Keratinocyte (primary cell): ENCODE data around the gene HERC3.

Experiments
- CTCF ChIP-seq, 3 experiments: IDR thresholded peaks in 1 of 3; conservative IDR thresholded peaks in 1 of 3; optimal IDR thresholded peaks in 1 of 3; 2 replicates in 2 of 3; 3 replicates in 1 of 3; pipeline versions ENCODE3 to v1.5.1; 2011; ENCODE audit warnings: low read length in 3 of 3, mild to moderate bottlenecking in 3 of 3, moderate library complexity in 2 of 3, control low read depth in 1 of 3, inconsistent platforms in 1 of 3; ENCODE audit not compliant: insufficient read depth in 2 of 3; ENCODE audit errors: extremely low read depth in 1 of 3
- EZH2 ChIP-seq: IDR thresholded peaks from one replicate; pipeline ENCODE4 v1.6.1; 2012; ENCODE audit warnings: inconsistent platforms, mild to moderate bottlenecking, low read length, moderate library complexity

GRCh38 chr4:88655226-88655625 lies 62.9 kb downstream of the HERC3 start:
- TF ChIP-seq CTCF (optimal IDR thresholded peaks at IDR 0.05 in 1 of 3, IDR thresholded peaks at IDR 0.05 in 1 of 3, conservative IDR thresholded peaks at IDR 0.05 in 1 of 3; ENCODE audit: extremely low read depth in 1 of 3, insufficient read depth in 2 of 3, low read length in 3 of 3) (no peak), EZH2 (no peak)
